ENCODE results near the gene SLC4A5.

The SLC4A5 gene

GRCh38 chr2:74186038-74186437 lies 157.2 kb downstream of the SLC4A5 start:
- Histone ChIP-seq H3K9me3 (ENCODE audit: low read length) (no peaks in the 10 kb centered on the region), H3K27me3 (ENCODE audit: insufficient read depth, low read length) (peaks cover 5% of the 10 kb centered on the region), H2AFZ (ENCODE audit: low read depth, low read length) (no peak overlapping the region), H3K36me3 (ENCODE audit: insufficient read depth, low read length) (no peaks in the 10 kb centered on the region), H3K4me1 (ENCODE audit: insufficient read depth, low read length) (peaks cover 4% of the 10 kb centered on the region), H3K4me3 (ENCODE audit: low read length) (no peak overlapping the region)

GRCh38 chr2:74183878-74184277 lies 159.3 kb downstream of the SLC4A5 start:
- Histone ChIP-seq H3K27me3 (ENCODE audit: insufficient read depth, low read length) (no peaks in the 10 kb centered on the region), H3K4me3 (ENCODE audit: low read length) (no peak overlapping the region), H3K36me3 (ENCODE audit: insufficient read depth, low read length) (no peaks in the 10 kb centered on the region), H3K9me3 (ENCODE audit: low read length) (no peaks in the 10 kb centered on the region), H3K4me1 (ENCODE audit: insufficient read depth, low read length) (peaks cover 4% of the 10 kb centered on the region), H2AFZ (ENCODE audit: low read depth, low read length) (no peak overlapping the region)

- Histone ChIP-seq H3K27me3 (ENCODE audit: insufficient read depth, low read length) (no peaks in the 10 kb centered on the region), H3K4me3 (ENCODE audit: low read length) (no peak overlapping the region), H3K36me3 (ENCODE audit: insufficient read depth, low read length) (peaks cover 4% of the 10 kb centered on the region), H3K9me3 (ENCODE audit: low read length) (no peaks in the 10 kb centered on the region), H3K4me1 (ENCODE audit: insufficient read depth, low read length) (peaks cover 8% of the 10 kb centered on the region), H2AFZ (ENCODE audit: low read depth, low read length) (no peak overlapping the region)
These were observed 161.5 kb downstream of the SLC4A5 start for GRCh38 chr2:74181739-74182138.

GRCh38 chr2:74179063-74179865 lies 164.0 kb downstream of the SLC4A5 start:
- peaks cover 6% of the 10 kb centered on the region for H3K36me3 ChIP-seq (ENCODE audit: insufficient read depth, low read length)
- peak overlapping the region; percentile 97 for H3K4me3 ChIP-seq (ENCODE audit: low read length)
- no peaks in the 10 kb centered on the region for H3K27me3 ChIP-seq (ENCODE audit: insufficient read depth, low read length)
- peaks cover 5% of the 10 kb centered on the region for H3K9me3 ChIP-seq (ENCODE audit: low read length)
- H2AFZ ChIP-seq (ENCODE audit: low read depth, low read length): no peak overlapping the region
- peaks cover 8% of the 10 kb centered on the region for H3K4me1 ChIP-seq (ENCODE audit: insufficient read depth, low read length)

GRCh38 chr2:74178211-74179062 lies 164.8 kb downstream of the SLC4A5 start, which contains the start of gene MOB1A:
MOB1A (minus strand) TSS chr2:74178879; CDS start chr2:74178674, 205 bp downstream.
- H3K27me3 ChIP-seq (ENCODE audit: insufficient read depth, low read length): no peaks in the 10 kb centered on the region
- peak within 1 kb of the TSS; percentile 97 for H3K4me3 ChIP-seq (ENCODE audit: low read length)
- peaks cover 8% of the 10 kb centered on the region for H3K4me1 ChIP-seq (ENCODE audit: insufficient read depth, low read length)
- peak within 1 kb of the TSS; percentile 52 for H2AFZ ChIP-seq (ENCODE audit: low read depth, low read length)
- peaks cover 6% of the 10 kb centered on the region for H3K36me3 ChIP-seq (ENCODE audit: insufficient read depth, low read length)
- peaks cover 5% of the 10 kb centered on the region for H3K9me3 ChIP-seq (ENCODE audit: low read length)

- H3K4me3 ChIP-seq (ENCODE audit: low read length): peak overlapping the region; percentile 97
- H2AFZ ChIP-seq (ENCODE audit: low read depth, low read length): no peak overlapping the region
- no peaks in the 10 kb centered on the region for H3K27me3 ChIP-seq (ENCODE audit: insufficient read depth, low read length)
- peaks cover 5% of the 10 kb centered on the region for H3K9me3 ChIP-seq (ENCODE audit: low read length)
- peaks cover 8% of the 10 kb centered on the region for H3K4me1 ChIP-seq (ENCODE audit: insufficient read depth, low read length)
- peaks cover 6% of the 10 kb centered on the region for H3K36me3 ChIP-seq (ENCODE audit: insufficient read depth, low read length)
These were observed 165.5 kb downstream of the SLC4A5 start for GRCh38 chr2:74177696-74178095.

- no peak overlapping the region for H2AFZ ChIP-seq (ENCODE audit: low read depth, low read length)
- peaks cover 4% of the 10 kb centered on the region for H3K4me1 ChIP-seq (ENCODE audit: insufficient read depth, low read length)
- H3K4me3 ChIP-seq (ENCODE audit: low read length): no peak overlapping the region
- H3K9me3 ChIP-seq (ENCODE audit: low read length): peaks cover 5% of the 10 kb centered on the region
- H3K36me3 ChIP-seq (ENCODE audit: insufficient read depth, low read length): peaks cover 23% of the 10 kb centered on the region
- no peaks in the 10 kb centered on the region for H3K27me3 ChIP-seq (ENCODE audit: insufficient read depth, low read length)
These were observed 168.3 kb downstream of the SLC4A5 start for GRCh38 chr2:74174909-74175308.

- H3K4me1 ChIP-seq (ENCODE audit: insufficient read depth, low read length): no peaks in the 10 kb centered on the region
- no peak overlapping the region for H2AFZ ChIP-seq (ENCODE audit: low read depth, low read length)
- peaks cover 73% of the 10 kb centered on the region for H3K36me3 ChIP-seq (ENCODE audit: insufficient read depth, low read length)
- no peaks in the 10 kb centered on the region for H3K27me3 ChIP-seq (ENCODE audit: insufficient read depth, low read length)
- H3K4me3 ChIP-seq (ENCODE audit: low read length): no peak overlapping the region
- peaks cover 5% of the 10 kb centered on the region for H3K9me3 ChIP-seq (ENCODE audit: low read length)
These were observed 174.5 kb downstream of the SLC4A5 start for GRCh38 chr2:74168739-74169138.
